ENCODE data around the gene FKBP1B.

- no peak for TF ChIP-seq POLR2AphosphoS5 (IDR thresholded peaks at IDR 0.05)
- TF ChIP-seq CTCF (IDR thresholded peaks at IDR 0.05): no peak
- no peak for TF ChIP-seq EP300 (IDR thresholded peaks at IDR 0.05)
- TF ChIP-seq POLR2A (IDR thresholded peaks at IDR 0.05): no peak
Measured at GRCh38 chr2:24010477-24011249, 38.9 kb upstream of the FKBP1B start.

Measured in upper lobe of left lung (tissue), 4 donors.